Measurements from ENCODE around the gene FAM120A.

The FAM120A gene

DNA sequence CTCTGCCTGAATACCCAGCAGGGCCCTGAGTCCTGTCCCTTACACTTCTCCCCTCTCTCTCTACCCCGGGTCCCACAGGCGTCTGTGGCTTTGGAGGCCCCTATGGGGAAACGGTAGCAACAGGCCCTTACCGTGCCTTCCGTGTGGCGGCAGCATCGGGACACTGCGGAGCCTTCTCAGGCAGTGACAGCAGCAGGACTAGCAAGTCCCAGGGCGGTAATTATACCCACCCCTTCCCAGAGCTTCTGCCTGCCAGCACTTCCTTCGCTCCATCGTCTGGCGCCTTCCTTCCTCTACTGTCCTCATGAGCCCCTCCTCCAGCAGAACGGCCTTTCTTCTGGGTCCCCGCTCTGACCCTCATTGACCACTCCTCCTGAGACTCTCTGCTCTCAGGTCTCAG, 107.0 kb downstream of the FAM120A start:
- ChIA-PET CTCF (interaction anchor here (3.5 kb wide), 1 partner anchor 8 kb away, joined by 30 read pairs; no protein-coding TSS in a partner anchor), POLR2A (no interaction called here)

GRCh38 chr9:93560991-93561390, 109.5 kb downstream of the FAM120A start:
- ChIA-PET POLR2A (no interaction called here), CTCF (interaction anchor here (1.3 to 2.2 kb wide), 4 partner anchors 9 to 60 kb away, joined by 3 to 5 read pairs (median 4); no protein-coding TSS in a partner anchor)
- no peak for DNase-seq (ENCODE audit: extremely low spot score)
- TF ChIP-seq, protein P1, sequence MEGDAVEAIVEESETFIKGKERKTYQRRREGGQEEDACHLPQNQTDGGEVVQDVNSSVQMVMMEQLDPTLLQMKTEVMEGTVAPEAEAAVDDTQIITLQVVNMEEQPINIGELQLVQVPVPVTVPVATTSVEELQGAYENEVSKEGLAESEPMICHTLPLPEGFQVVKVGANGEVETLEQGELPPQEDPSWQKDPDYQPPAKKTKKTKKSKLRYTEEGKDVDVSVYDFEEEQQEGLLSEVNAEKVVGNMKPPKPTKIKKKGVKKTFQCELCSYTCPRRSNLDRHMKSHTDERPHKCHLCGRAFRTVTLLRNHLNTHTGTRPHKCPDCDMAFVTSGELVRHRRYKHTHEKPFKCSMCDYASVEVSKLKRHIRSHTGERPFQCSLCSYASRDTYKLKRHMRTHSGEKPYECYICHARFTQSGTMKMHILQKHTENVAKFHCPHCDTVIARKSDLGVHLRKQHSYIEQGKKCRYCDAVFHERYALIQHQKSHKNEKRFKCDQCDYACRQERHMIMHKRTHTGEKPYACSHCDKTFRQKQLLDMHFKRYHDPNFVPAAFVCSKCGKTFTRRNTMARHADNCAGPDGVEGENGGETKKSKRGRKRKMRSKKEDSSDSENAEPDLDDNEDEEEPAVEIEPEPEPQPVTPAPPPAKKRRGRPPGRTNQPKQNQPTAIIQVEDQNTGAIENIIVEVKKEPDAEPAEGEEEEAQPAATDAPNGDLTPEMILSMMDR (IDR thresholded peaks at IDR 0.05; ENCODE audit: control extremely low read depth, extremely low read depth, low read depth, missing control alignments): no peak

More for the DNA sequence above, 107.0 kb downstream of the FAM120A start:
- TF ChIP-seq, protein P1 (IDR thresholded peaks at IDR 0.05; ENCODE audit: control extremely low read depth, extremely low read depth, low read depth, missing control alignments): no peak
- no peak for DNase-seq (ENCODE audit: extremely low spot score)

- DNase-seq (ENCODE audit: extremely low spot score): no peak
- ChIA-PET POLR2A (no interaction called here), CTCF (interaction anchor here (1.9 to 2.2 kb wide), 2 partner anchors 10 to 61 kb away, joined by 5 read pairs; no protein-coding TSS in a partner anchor)
- TF ChIP-seq, protein P1 (IDR thresholded peaks at IDR 0.05; ENCODE audit: control extremely low read depth, extremely low read depth, low read depth, missing control alignments): no peak
These were observed 110.7 kb downstream of the FAM120A start for GRCh38 chr9:93562157-93562556.

DNA sequence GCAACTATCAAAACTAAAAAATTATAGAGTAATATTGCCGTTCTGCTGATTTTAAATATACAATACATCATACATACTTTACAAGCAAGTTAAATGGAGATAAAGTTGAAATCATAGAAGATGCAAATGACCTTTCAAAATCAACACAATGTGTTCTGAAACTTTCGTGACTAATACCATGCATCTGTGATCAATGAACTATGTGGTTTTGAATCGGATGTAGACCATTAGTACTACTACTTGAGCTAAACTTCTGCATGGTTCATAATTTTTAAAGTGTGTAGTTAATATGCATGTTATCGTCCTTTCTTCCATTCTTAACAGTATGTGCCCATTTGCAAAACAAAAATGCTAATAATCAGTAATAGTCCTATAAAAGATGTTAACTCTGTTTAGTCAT, 113.6 kb downstream of the FAM120A start:
- TF ChIP-seq, protein P1 (IDR thresholded peaks at IDR 0.05; ENCODE audit: control extremely low read depth, extremely low read depth, low read depth, missing control alignments): no peak
- POLR2A ChIA-PET: no interaction called here
- DNase-seq (ENCODE audit: extremely low spot score): no peak
- CTCF ChIA-PET: interaction anchor here (1.6 to 4.2 kb wide), 9 partner anchors 10 to 895 kb away, joined by 3 to 68 read pairs (median 8); partner anchors contain the start of gene PHF2

GRCh38 chr9:93566408-93567270, 115.2 kb downstream of the FAM120A start:
- TF ChIP-seq, protein P1 (IDR thresholded peaks at IDR 0.05; ENCODE audit: control extremely low read depth, extremely low read depth, low read depth, missing control alignments): peak; percentile 98
- ChIA-PET CTCF (interaction anchor here (0.6 to 4.2 kb wide), 50 partner anchors 8 to 896 kb away, joined by 3 to 68 read pairs (median 4); partner anchors contain the start of genes CARD19, FAM120AOS and PHF2), POLR2A (interaction anchor here (0.6 to 0.8 kb wide), 2 partner anchors 9 to 62 kb away, joined by 3 read pairs; partner anchors contain the start of gene PHF2)
- DNase-seq (ENCODE audit: extremely low spot score): peak; percentile 99

DNA sequence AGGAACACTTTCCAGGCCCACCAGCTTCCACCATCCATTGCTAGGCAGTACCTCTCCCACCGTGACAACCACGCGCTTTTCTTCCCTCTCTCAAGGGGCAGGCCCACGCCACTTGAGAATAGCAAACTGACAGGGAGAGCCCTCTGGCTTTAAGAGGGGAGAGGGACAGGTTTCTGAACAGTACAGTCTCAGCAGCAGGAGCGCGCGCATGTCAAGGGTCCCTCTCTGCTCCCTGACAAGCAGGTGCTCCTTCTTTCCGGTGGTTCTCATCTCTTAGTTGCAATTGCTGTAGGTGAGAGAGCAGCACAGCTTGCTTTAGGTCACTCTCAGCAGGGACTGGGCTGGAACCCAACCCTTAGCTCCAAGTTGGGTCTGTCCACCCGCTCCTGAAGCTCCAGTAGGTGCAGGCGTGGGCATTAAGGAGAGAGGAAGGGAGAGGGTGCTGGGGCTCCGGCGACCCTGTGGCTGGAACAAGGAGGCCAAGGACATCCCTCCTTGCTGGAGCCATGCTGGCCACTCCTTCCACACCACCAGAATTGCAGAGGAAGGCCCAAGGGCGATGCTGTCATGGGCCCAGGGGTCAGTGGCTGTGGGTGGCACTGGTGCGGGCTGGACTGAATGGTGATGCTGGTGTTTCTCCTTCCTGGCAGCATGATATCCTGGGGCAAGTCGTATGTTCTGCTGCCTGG, 115.9 kb downstream of the FAM120A start:
- ChIA-PET CTCF (interaction anchor here (0.8 to 4.2 kb wide), 14 partner anchors 8 to 411 kb away, joined by 3 to 68 read pairs (median 6); partner anchors contain the start of genes FAM120AOS and PHF2), POLR2A (interaction anchor here (0.8 kb wide), 1 partner anchor 9 kb away, joined by 3 read pairs; the partner anchor contains the start of gene PHF2)
- TF ChIP-seq, protein P1 (IDR thresholded peaks at IDR 0.05; ENCODE audit: control extremely low read depth, extremely low read depth, low read depth, missing control alignments): no peak
- DNase-seq (ENCODE audit: extremely low spot score): no peak

Data from GM10248 (cell line).